Dendritic cell treated with granulocyte-macrophage colony-stimulating factor and Interleukin-4, amounts not matched to agents 40 ng/mL and 50 ng/mL, for 4 days (primary cell): ENCODE data around the gene STAG1.
A peak's percentile ranks its signal among the peaks of the same experiment; 100 is the strongest.

Source experiments
- H3K27ac Mint-ChIP-seq: one replicate; pipeline ENCODE4 v1.8.0; 2022; ENCODE audit warnings: mild to moderate bottlenecking, mixed read lengths
- H3K27me3 Mint-ChIP-seq: one replicate; pipeline ENCODE4 v1.8.0; 2022; ENCODE audit warnings: mild to moderate bottlenecking, mixed read lengths
- H3K36me3 Mint-ChIP-seq: one replicate; pipeline ENCODE4 v1.8.0; 2022; ENCODE audit warnings: low read depth, mixed read lengths
- H3K4me1 Mint-ChIP-seq: one replicate; pipeline ENCODE4 v1.8.0; 2022; ENCODE audit warnings: low read depth, mixed read lengths
- H3K4me3 Mint-ChIP-seq: one replicate; pipeline ENCODE4 v1.8.0; 2022; ENCODE audit warnings: mild to moderate bottlenecking, moderate library complexity, mixed read lengths
- H3K9me3 Mint-ChIP-seq: one replicate; pipeline ENCODE4 v1.8.0; 2022; ENCODE audit warnings: mixed read lengths
- intact Hi-C: fragments of 100-400 bp; cut with micrococcal nuclease; formaldehyde crosslinking; loops from one replicate; pipeline ENCODE4 v1.15.0; 2022

Gene STAG1

GRCh38 chr3:136332302-136332701 lies 419.9 kb downstream of the STAG1 start:
- Mint-ChIP-seq H3K9me3 (no peaks in the 10 kb centered on the region), H3K27me3 (no peaks in the 10 kb centered on the region), H3K4me3 (no peak overlapping the region), H3K4me1 (no peaks in the 10 kb centered on the region), H3K36me3 (peaks cover 76% of the 10 kb centered on the region), H3K27ac (no peak overlapping the region)
- intact Hi-C loops: no loop called here

GRCh38 chr3:136330900-136331299 lies 421.3 kb downstream of the STAG1 start:
- H3K36me3 Mint-ChIP-seq: peaks cover 76% of the 10 kb centered on the region
- H3K4me3 Mint-ChIP-seq: no peak overlapping the region
- no peaks in the 10 kb centered on the region for H3K4me1 Mint-ChIP-seq
- H3K27ac Mint-ChIP-seq: no peak overlapping the region
- intact Hi-C loops: no loop called here
- H3K27me3 Mint-ChIP-seq: no peaks in the 10 kb centered on the region
- no peaks in the 10 kb centered on the region for H3K9me3 Mint-ChIP-seq

- H3K27me3 Mint-ChIP-seq: no peaks in the 10 kb centered on the region
- H3K36me3 Mint-ChIP-seq: peaks cover 80% of the 10 kb centered on the region
- intact Hi-C loops: no loop called here
- no peaks in the 10 kb centered on the region for H3K9me3 Mint-ChIP-seq
- no peaks in the 10 kb centered on the region for H3K4me1 Mint-ChIP-seq
- no peak overlapping the region for H3K4me3 Mint-ChIP-seq
- H3K27ac Mint-ChIP-seq: no peak overlapping the region
Measured at GRCh38 chr3:136329593-136329992, 422.6 kb downstream of the STAG1 start.

GRCh38 chr3:136327671-136328070 lies 424.5 kb downstream of the STAG1 start:
- intact Hi-C loops: no loop called here
- Mint-ChIP-seq H3K36me3 (peaks cover 80% of the 10 kb centered on the region), H3K4me3 (no peak overlapping the region), H3K27ac (no peak overlapping the region), H3K27me3 (no peaks in the 10 kb centered on the region), H3K4me1 (no peaks in the 10 kb centered on the region), H3K9me3 (peaks cover 11% of the 10 kb centered on the region)

- H3K27me3 Mint-ChIP-seq: no peaks in the 10 kb centered on the region
- no peak overlapping the region for H3K27ac Mint-ChIP-seq
- intact Hi-C loops: no loop called here
- H3K4me3 Mint-ChIP-seq: no peak overlapping the region
- H3K36me3 Mint-ChIP-seq: peaks cover 92% of the 10 kb centered on the region
- no peaks in the 10 kb centered on the region for H3K4me1 Mint-ChIP-seq
- peaks cover 24% of the 10 kb centered on the region for H3K9me3 Mint-ChIP-seq
Measured at GRCh38 chr3:136326316-136326715, 425.9 kb downstream of the STAG1 start.

- Mint-ChIP-seq H3K9me3 (no peaks in the 10 kb centered on the region), H3K36me3 (peaks cover 33% of the 10 kb centered on the region), H3K4me1 (no peaks in the 10 kb centered on the region), H3K4me3 (no peak overlapping the region), H3K27ac (no peak overlapping the region), H3K27me3 (no peaks in the 10 kb centered on the region)
- intact Hi-C loops: no loop called here
Measured at GRCh38 chr3:136311968-136312367, 440.2 kb downstream of the STAG1 start.

- Mint-ChIP-seq H3K27me3 (no peaks in the 10 kb centered on the region), H3K9me3 (peaks cover 2% of the 10 kb centered on the region), H3K36me3 (peaks cover 27% of the 10 kb centered on the region), H3K4me1 (no peaks in the 10 kb centered on the region), H3K27ac (no peak overlapping the region), H3K4me3 (no peak overlapping the region)
- intact Hi-C loops: no loop called here
Measured at GRCh38 chr3:136311261-136311660, 440.9 kb downstream of the STAG1 start.

GRCh38 chr3:136305879-136306278 lies 446.3 kb downstream of the STAG1 start:
- Mint-ChIP-seq H3K4me1 (no peaks in the 10 kb centered on the region), H3K36me3 (peaks cover 52% of the 10 kb centered on the region), H3K27me3 (no peaks in the 10 kb centered on the region), H3K9me3 (peaks cover 9% of the 10 kb centered on the region), H3K27ac (no peak overlapping the region), H3K4me3 (no peak overlapping the region)
- intact Hi-C loops: no loop called here

- Mint-ChIP-seq H3K36me3 (peaks cover 69% of the 10 kb centered on the region), H3K4me3 (no peak overlapping the region), H3K27ac (no peak overlapping the region), H3K4me1 (no peaks in the 10 kb centered on the region), H3K9me3 (no peaks in the 10 kb centered on the region), H3K27me3 (no peaks in the 10 kb centered on the region)
- intact Hi-C loops: no loop called here
Measured at GRCh38 chr3:136300444-136300843, 451.7 kb downstream of the STAG1 start.

GRCh38 chr3:136297826-136298225 lies 454.4 kb downstream of the STAG1 start:
- no peak overlapping the region for H3K27ac Mint-ChIP-seq

GRCh38 chr3:136296960-136297359 lies 455.2 kb downstream of the STAG1 start:
- intact Hi-C loops: no loop called here
- Mint-ChIP-seq H3K27ac (no peak overlapping the region), H3K36me3 (peaks cover 75% of the 10 kb centered on the region), H3K9me3 (no peaks in the 10 kb centered on the region), H3K4me1 (no peaks in the 10 kb centered on the region), H3K4me3 (no peak overlapping the region), H3K27me3 (no peaks in the 10 kb centered on the region)

More at GRCh38 chr3:136297826-136298225, 454.4 kb downstream of the STAG1 start:
- Mint-ChIP-seq H3K4me3 (no peak overlapping the region), H3K4me1 (no peaks in the 10 kb centered on the region), H3K27me3 (no peaks in the 10 kb centered on the region), H3K36me3 (peaks cover 75% of the 10 kb centered on the region), H3K9me3 (no peaks in the 10 kb centered on the region)
- intact Hi-C loops: no loop called here

GRCh38 chr3:136294176-136294575 lies 458.0 kb downstream of the STAG1 start:
- H3K9me3 Mint-ChIP-seq: no peaks in the 10 kb centered on the region
- intact Hi-C loops: no loop called here
- H3K4me1 Mint-ChIP-seq: peaks cover 9% of the 10 kb centered on the region
- no peak overlapping the region for H3K4me3 Mint-ChIP-seq
- H3K27ac Mint-ChIP-seq: no peak overlapping the region
- H3K36me3 Mint-ChIP-seq: peaks cover 71% of the 10 kb centered on the region
- H3K27me3 Mint-ChIP-seq: no peaks in the 10 kb centered on the region

- intact Hi-C loops: no loop called here
- H3K36me3 Mint-ChIP-seq: peaks cover 63% of the 10 kb centered on the region
- H3K4me3 Mint-ChIP-seq: no peak overlapping the region
- no peaks in the 10 kb centered on the region for H3K9me3 Mint-ChIP-seq
- peaks cover 9% of the 10 kb centered on the region for H3K4me1 Mint-ChIP-seq
- H3K27me3 Mint-ChIP-seq: no peaks in the 10 kb centered on the region
- no peak overlapping the region for H3K27ac Mint-ChIP-seq
Measured at GRCh38 chr3:136293279-136293678, 458.9 kb downstream of the STAG1 start.

GRCh38 chr3:136292500-136292899 lies 459.7 kb downstream of the STAG1 start:
- peaks cover 56% of the 10 kb centered on the region for H3K36me3 Mint-ChIP-seq

GRCh38 chr3:136291302-136291701 lies 460.9 kb downstream of the STAG1 start:
- Mint-ChIP-seq H3K4me1 (peaks cover 9% of the 10 kb centered on the region), H3K36me3 (peaks cover 60% of the 10 kb centered on the region), H3K4me3 (no peak overlapping the region), H3K27ac (peak overlapping the region; percentile 40), H3K9me3 (no peaks in the 10 kb centered on the region), H3K27me3 (no peaks in the 10 kb centered on the region)
- intact Hi-C loops: no loop called here

More at GRCh38 chr3:136292500-136292899, 459.7 kb downstream of the STAG1 start:
- Mint-ChIP-seq H3K27ac (no peak overlapping the region), H3K4me3 (no peak overlapping the region), H3K27me3 (no peaks in the 10 kb centered on the region), H3K4me1 (peaks cover 9% of the 10 kb centered on the region), H3K9me3 (no peaks in the 10 kb centered on the region)
- intact Hi-C loops: no loop called here
